Activated T-cell treated with anti-CD3 and anti-CD28 coated beads, Interleukin-2, amount 50 U/mL, for 4 hours (primary cell): ENCODE results near the gene PTCH1. TPM values are rescaled to one million over a fixed set of nuclear protein-coding genes. Genes with fewer than 3 reads are reported as not detected.

Experiments used
- ATAC-seq, 2 donors: fragments of 200-7000 bp; cut with Tn5 transposase; one replicate each; pipeline ENCODE4 v1.10.0; 2021
- DNase-seq: peaks from one replicate; pipeline ENCODE4 v3.0.0-alpha.2; 2020
- H3K27me3 Mint-ChIP-seq: one replicate; pipeline ENCODE4 v1.8.0; 2021; ENCODE audit warnings: low read depth, mixed read lengths
- H3K36me3 Mint-ChIP-seq: one replicate; pipeline ENCODE4 v1.8.0; 2022; ENCODE audit warnings: mixed read lengths; ENCODE audit not compliant: insufficient read depth
- H3K4me1 Mint-ChIP-seq: one replicate; pipeline ENCODE4 v1.8.0; 2021; ENCODE audit warnings: low read depth, mixed read lengths
- H3K4me3 Mint-ChIP-seq: one replicate; pipeline ENCODE4 v1.8.0; 2021; ENCODE audit warnings: mild to moderate bottlenecking, moderate library complexity, mixed read lengths
- H3K9me3 Mint-ChIP-seq: one replicate; pipeline ENCODE4 v1.8.0; 2021; ENCODE audit warnings: mixed read lengths
- total RNA-seq, 3 donors: library from RNA; stranded (reverse); gene quantifications; one replicate each; pipeline ENCODE4 v1.2.1, GENCODE V29; 2021

Gene PTCH1
- total RNA-seq, 3 donors from 2014 or later = 2.5 to 6.1 (median 4.1) TPM

DNA sequence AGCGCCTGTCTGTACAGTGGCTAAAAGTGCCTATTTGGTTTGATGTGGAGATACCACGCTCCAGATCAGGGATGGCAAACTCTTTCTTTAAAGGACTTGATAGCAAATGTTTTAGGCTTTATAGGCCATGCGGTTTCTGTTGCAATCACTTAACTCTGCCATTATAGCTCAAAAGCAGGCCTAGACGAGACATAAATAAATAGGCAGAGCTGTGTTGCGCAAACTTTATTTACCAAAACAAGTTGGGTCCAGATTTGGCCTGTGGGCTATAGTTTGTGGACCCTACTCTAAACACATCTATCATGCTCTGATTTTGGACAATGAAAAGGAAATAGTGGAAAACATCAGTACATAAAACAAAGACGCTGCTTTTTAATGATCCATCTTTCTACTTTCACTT lies 79.2 kb downstream of the PTCH1 start:
- ATAC-seq = no peak

GRCh38 chr9:95436416-95436815 lies 80.4 kb downstream of the PTCH1 start:
- Mint-ChIP-seq H3K4me3 (no peak overlapping the region), H3K27me3 (peaks cover 3% of the 10 kb centered on the region), H3K4me1 (peaks cover 1% of the 10 kb centered on the region), H3K36me3 (no peaks in the 10 kb centered on the region), H3K9me3 (no peaks in the 10 kb centered on the region)
- ATAC-seq (no peak), DNase-seq (no peak)

More for the DNA sequence above, 79.2 kb downstream of the PTCH1 start:
- H3K27me3 Mint-ChIP-seq = peaks cover 3% of the 10 kb centered on the region
- peaks cover 1% of the 10 kb centered on the region for H3K4me1 Mint-ChIP-seq
- H3K36me3 Mint-ChIP-seq = no peaks in the 10 kb centered on the region
- no peak overlapping the region for H3K4me3 Mint-ChIP-seq
- no peak for DNase-seq
- no peaks in the 10 kb centered on the region for H3K9me3 Mint-ChIP-seq

DNA sequence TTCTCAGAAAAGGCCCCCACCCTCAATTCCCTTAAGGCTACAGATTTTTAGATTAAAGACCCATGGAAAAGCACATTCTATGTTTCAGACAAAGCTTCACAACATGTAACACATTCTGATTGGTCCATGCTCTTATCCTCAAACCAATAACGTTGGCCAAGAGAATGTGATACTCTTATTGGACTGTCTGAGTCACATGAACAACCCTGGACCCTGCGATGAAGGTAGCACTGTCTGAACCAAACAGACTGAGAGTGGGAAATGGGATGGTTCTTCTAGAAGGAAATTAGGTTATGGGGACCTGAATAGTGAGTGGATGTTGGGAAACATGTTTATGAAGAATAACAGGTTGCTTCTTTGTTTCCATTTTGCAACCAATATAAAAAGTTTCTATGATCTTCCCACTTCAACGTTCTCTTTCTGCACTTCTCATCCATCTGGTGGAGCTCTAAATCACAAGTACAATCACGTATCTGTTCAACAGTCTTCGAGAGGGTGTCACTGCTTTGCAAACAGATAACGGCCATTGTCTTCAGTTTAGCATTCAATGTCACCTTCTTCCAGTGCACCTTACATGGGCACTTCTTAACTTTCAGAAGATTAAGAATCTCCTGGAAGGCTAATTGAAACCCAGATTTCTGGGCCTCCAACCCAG lies 81.6 kb downstream of the PTCH1 start:
- Mint-ChIP-seq H3K27me3 (peaks cover 3% of the 10 kb centered on the region), H3K9me3 (peaks cover 3% of the 10 kb centered on the region), H3K4me3 (no peak overlapping the region), H3K36me3 (no peaks in the 10 kb centered on the region), H3K4me1 (peaks cover 1% of the 10 kb centered on the region)
- DNase-seq (no peak), ATAC-seq (no peak)

GRCh38 chr9:95434116-95435073 lies 82.4 kb downstream of the PTCH1 start:
- Mint-ChIP-seq H3K36me3 (no peaks in the 10 kb centered on the region), H3K27me3 (peaks cover 2% of the 10 kb centered on the region), H3K9me3 (peaks cover 4% of the 10 kb centered on the region), H3K4me3 (no peak overlapping the region), H3K4me1 (peaks cover 1% of the 10 kb centered on the region)
- DNase-seq (no peak), ATAC-seq (no peak)

DNA sequence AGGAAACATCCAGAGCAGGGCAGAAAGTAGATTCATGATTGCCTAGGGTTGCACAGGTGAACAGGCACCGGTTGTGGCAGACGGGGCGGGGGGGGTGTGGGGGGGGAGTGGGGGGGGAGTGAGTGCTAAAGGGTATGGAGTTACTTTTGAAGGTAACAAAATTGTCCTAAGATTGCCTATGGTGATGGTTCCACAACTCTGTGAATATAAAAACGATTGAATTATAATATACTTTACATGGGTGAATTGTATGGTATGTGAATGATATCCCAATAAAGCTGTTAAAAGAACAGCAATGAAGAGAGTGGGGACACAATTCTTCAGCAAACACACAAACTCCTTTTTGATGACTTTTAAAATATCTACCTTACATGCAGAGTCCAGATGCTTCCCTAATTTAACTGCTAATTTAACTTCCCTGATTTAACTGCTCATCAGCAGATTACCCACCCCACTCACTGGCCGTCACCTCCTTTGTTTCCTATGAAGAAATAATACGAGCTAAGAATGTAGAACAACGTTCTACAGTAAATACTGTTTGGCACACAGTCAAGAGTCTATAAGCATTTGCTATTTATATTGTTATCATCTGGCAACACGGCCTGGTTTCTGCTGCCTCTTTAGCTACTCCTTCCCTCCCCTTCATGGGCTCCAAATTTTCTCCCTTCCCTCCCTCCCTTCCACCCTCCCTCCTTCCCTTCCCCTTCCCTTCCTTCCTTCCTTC lies 83.5 kb downstream of the PTCH1 start:
- Mint-ChIP-seq H3K9me3 (peaks cover 4% of the 10 kb centered on the region), H3K36me3 (no peaks in the 10 kb centered on the region), H3K4me3 (no peak overlapping the region), H3K4me1 (peaks cover 1% of the 10 kb centered on the region), H3K27me3 (no peaks in the 10 kb centered on the region)
- ATAC-seq = no peak
- DNase-seq = no peak

DNA sequence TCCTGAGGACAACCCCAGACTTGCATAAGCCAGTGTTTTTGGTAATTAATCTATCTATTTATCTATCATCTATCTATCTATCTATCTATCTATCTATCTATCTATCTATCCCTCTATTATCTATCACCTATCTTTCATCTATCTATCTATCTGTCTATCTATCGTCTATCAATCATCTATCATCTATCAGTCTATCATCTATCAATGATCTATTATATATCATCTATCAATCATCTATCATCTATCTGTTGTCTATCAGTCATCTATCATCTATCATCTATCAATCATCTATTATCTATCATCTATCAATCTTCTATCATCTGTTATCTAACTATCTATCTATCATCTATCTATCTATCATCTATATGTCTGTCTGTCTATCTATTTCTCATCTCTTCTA lies 85.5 kb downstream of the PTCH1 start:
- ATAC-seq (no peak), DNase-seq (no peak)
- no peaks in the 10 kb centered on the region for H3K27me3 Mint-ChIP-seq
- no peak overlapping the region for H3K4me3 Mint-ChIP-seq
- H3K4me1 Mint-ChIP-seq = peaks cover 6% of the 10 kb centered on the region
- H3K36me3 Mint-ChIP-seq = no peaks in the 10 kb centered on the region
- peaks cover 4% of the 10 kb centered on the region for H3K9me3 Mint-ChIP-seq

- H3K9me3 Mint-ChIP-seq = peaks cover 4% of the 10 kb centered on the region
- H3K27me3 Mint-ChIP-seq = no peaks in the 10 kb centered on the region
- no peaks in the 10 kb centered on the region for H3K36me3 Mint-ChIP-seq
- no peak for DNase-seq
- H3K4me3 Mint-ChIP-seq = no peak overlapping the region
- peaks cover 13% of the 10 kb centered on the region for H3K4me1 Mint-ChIP-seq
- ATAC-seq = no peak
These were observed 86.7 kb downstream of the PTCH1 start for GRCh38 chr9:95429948-95430620.

- H3K4me1 Mint-ChIP-seq = peaks cover 13% of the 10 kb centered on the region
- H3K9me3 Mint-ChIP-seq = peaks cover 4% of the 10 kb centered on the region
- no peak overlapping the region for H3K4me3 Mint-ChIP-seq
- no peaks in the 10 kb centered on the region for H3K36me3 Mint-ChIP-seq
- DNase-seq (no peak), ATAC-seq (no peak)
- H3K27me3 Mint-ChIP-seq = no peaks in the 10 kb centered on the region
These were observed 87.7 kb downstream of the PTCH1 start for GRCh38 chr9:95429096-95429495.

- peaks cover 13% of the 10 kb centered on the region for H3K4me1 Mint-ChIP-seq
- ATAC-seq = peak in 1 of 2 donors; percentile 19
- no peaks in the 10 kb centered on the region for H3K36me3 Mint-ChIP-seq
- H3K4me3 Mint-ChIP-seq = peak overlapping the region; percentile 70
- H3K9me3 Mint-ChIP-seq = peaks cover 20% of the 10 kb centered on the region
- peaks cover 1% of the 10 kb centered on the region for H3K27me3 Mint-ChIP-seq
- DNase-seq = no peak
These were observed 90.7 kb downstream of the PTCH1 start for GRCh38 chr9:95425910-95426551.

- H3K4me1 Mint-ChIP-seq = peaks cover 13% of the 10 kb centered on the region
- peaks cover 1% of the 10 kb centered on the region for H3K27me3 Mint-ChIP-seq
- peaks cover 16% of the 10 kb centered on the region for H3K9me3 Mint-ChIP-seq
- no peak overlapping the region for H3K4me3 Mint-ChIP-seq
- DNase-seq (no peak), ATAC-seq (no peak)
- no peaks in the 10 kb centered on the region for H3K36me3 Mint-ChIP-seq
These were observed 94.1 kb downstream of the PTCH1 start for GRCh38 chr9:95422650-95423049.

DNA sequence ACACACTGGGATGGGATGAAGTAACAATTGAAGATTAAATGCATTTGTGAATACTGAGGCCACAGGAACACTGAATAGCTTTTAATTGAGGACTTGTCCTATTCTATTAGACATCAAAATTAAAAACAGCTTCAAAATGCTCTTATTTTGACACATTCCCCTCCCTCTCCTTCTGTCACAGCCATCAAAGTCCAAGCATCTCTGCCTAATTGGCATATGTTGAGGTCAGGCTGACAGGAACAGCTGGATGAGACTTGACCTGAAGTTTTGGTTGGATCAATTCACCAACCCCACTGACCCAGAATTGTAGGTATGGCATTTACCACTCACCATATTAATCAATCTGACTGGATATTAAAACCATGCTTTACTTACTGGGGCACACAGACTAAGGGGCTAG lies 96.3 kb downstream of the PTCH1 start:
- ATAC-seq = no peak
- Mint-ChIP-seq H3K4me1 (peaks cover 1% of the 10 kb centered on the region), H3K4me3 (no peak overlapping the region), H3K9me3 (peaks cover 16% of the 10 kb centered on the region), H3K27me3 (peaks cover 6% of the 10 kb centered on the region), H3K36me3 (no peaks in the 10 kb centered on the region)
- no peak for DNase-seq

- no peak overlapping the region for H3K4me3 Mint-ChIP-seq
- DNase-seq = no peak
- no peak for ATAC-seq
- H3K9me3 Mint-ChIP-seq = peaks cover 16% of the 10 kb centered on the region
- H3K27me3 Mint-ChIP-seq = peaks cover 6% of the 10 kb centered on the region
- no peaks in the 10 kb centered on the region for H3K36me3 Mint-ChIP-seq
- no peaks in the 10 kb centered on the region for H3K4me1 Mint-ChIP-seq
These were observed 97.3 kb downstream of the PTCH1 start for GRCh38 chr9:95419444-95419843.

GRCh38 chr9:95415158-95415557 lies 101.6 kb downstream of the PTCH1 start:
- no peaks in the 10 kb centered on the region for H3K4me1 Mint-ChIP-seq
- no peaks in the 10 kb centered on the region for H3K9me3 Mint-ChIP-seq
- peaks cover 8% of the 10 kb centered on the region for H3K27me3 Mint-ChIP-seq
- DNase-seq (no peak), ATAC-seq (no peak)
- no peak overlapping the region for H3K4me3 Mint-ChIP-seq
- no peaks in the 10 kb centered on the region for H3K36me3 Mint-ChIP-seq
